Measurements from ENCODE around the gene RALBP1.

The RALBP1 gene

GRCh38 chr18:9531791-9532410, 56.6 kb downstream of the RALBP1 start:
- DNase-seq (ENCODE audit: low spot score in 2 of 2): no peak

DNA sequence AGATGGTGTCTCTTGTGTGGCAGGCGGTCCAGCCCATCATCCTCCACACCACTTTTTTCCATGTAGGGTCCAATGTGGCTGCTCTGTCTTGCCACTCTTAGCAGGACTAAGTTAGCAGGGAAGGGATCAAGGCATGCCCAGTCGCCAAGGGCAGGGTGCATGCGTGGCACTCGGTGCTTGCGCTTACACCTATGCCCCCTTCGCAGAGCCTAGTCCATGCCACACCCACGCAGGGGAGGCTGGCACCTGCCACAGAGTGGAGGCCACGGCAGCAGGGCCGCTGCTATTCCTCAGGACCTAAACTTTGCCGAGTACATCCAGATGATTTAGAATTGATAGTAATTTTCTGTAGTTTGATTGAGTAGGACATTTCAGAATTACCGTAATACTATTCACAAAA, 59.5 kb downstream of the RALBP1 start:
- Histone ChIP-seq H3K4me3 (no peak overlapping the region), H3K27me3 (ENCODE audit: low read depth) (no peaks in the 10 kb centered on the region), H3K36me3 (replicated peaks) (peaks cover 24% of the 10 kb centered on the region), H3K4me1 (no peaks in the 10 kb centered on the region), H3K9me3 (no peaks in the 10 kb centered on the region)
- DNase-seq (ENCODE audit: low spot score in 2 of 2): no peak
- in situ Hi-C loops (cut with MboI; ENCODE audit: low sequenced_read_pairs): no loop called here

More at GRCh38 chr18:9531791-9532410, 56.6 kb downstream of the RALBP1 start:
- Histone ChIP-seq H3K9me3 (no peaks in the 10 kb centered on the region), H3K4me3 (no peak overlapping the region), H3K36me3 (replicated peaks) (peaks cover 32% of the 10 kb centered on the region), H3K27me3 (ENCODE audit: low read depth) (no peaks in the 10 kb centered on the region), H3K4me1 (no peaks in the 10 kb centered on the region)
- in situ Hi-C loops (cut with MboI; ENCODE audit: low sequenced_read_pairs): no loop called here

DNA sequence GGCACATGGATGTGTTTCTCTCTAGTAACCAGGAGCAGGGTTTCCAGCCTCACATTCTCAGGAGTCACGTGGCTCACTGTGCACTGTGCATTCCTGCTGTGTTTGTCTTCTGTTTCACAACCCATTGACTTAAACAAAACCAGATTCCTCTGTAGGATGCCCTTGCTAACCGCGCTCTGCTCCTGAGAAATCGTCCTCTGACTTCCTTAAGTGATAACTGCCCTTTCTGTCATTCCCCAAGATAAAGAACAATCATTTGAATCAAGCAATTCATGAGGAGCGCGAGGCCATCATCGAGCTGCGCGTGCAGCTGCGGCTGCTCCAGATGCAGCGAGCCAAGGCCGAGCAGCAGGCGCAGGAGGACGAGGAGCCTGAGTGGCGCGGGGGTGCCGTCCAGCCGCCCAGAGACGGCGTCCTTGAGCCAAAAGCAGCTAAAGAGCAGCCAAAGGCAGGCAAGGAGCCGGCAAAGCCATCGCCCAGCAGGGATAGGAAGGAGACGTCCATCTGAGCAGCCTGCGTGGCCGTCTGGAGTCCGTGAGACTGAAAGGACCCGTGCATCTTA, 60.2 kb downstream of the RALBP1 start:
- Histone ChIP-seq H3K4me1 (no peaks in the 10 kb centered on the region), H3K27me3 (ENCODE audit: low read depth) (no peaks in the 10 kb centered on the region), H3K36me3 (replicated peaks) (peaks cover 21% of the 10 kb centered on the region), H3K9me3 (no peaks in the 10 kb centered on the region), H3K4me3 (no peak overlapping the region)
- in situ Hi-C loops (cut with MboI; ENCODE audit: low sequenced_read_pairs): no loop called here
- no peak for DNase-seq (ENCODE audit: low spot score in 2 of 2)

- in situ Hi-C loops (cut with MboI; ENCODE audit: low sequenced_read_pairs): no loop called here
These were observed 61.2 kb downstream of the RALBP1 start for GRCh38 chr18:9536354-9537152.

DNA sequence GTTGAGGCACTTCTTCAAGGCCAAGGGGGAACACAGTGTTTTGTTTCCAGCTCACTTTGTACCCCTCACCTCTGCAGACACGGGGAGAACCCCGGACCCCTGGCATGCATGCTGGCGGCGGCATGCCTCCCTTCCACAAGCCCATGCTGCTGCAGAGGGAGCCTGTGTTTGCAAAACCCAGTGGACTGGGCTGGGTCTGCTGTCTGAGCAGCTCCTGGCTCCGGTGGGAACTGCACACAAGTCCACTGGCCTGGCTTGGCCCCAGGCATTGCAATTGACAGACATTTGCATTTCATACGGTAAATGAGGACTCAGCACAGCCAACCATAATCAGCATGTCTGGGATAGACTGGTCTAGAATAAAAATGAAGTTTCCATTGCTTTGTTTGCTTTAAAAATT, 62.4 kb downstream of the RALBP1 start:
- H3K36me3 ChIP-seq (replicated peaks): peaks cover 21% of the 10 kb centered on the region
- H3K27me3 ChIP-seq (ENCODE audit: low read depth): no peaks in the 10 kb centered on the region
- in situ Hi-C loops (cut with MboI; ENCODE audit: low sequenced_read_pairs): no loop called here
- H3K4me1 ChIP-seq: no peaks in the 10 kb centered on the region
- no peaks in the 10 kb centered on the region for H3K9me3 ChIP-seq
- DNase-seq (ENCODE audit: low spot score in 2 of 2): no peak
- H3K4me3 ChIP-seq: no peak overlapping the region

More at GRCh38 chr18:9536354-9537152, 61.2 kb downstream of the RALBP1 start:
- H3K36me3 ChIP-seq (replicated peaks): peaks cover 21% of the 10 kb centered on the region
- H3K4me3 ChIP-seq: no peak overlapping the region
- no peak for DNase-seq (ENCODE audit: low spot score in 2 of 2)
- no peaks in the 10 kb centered on the region for H3K27me3 ChIP-seq (ENCODE audit: low read depth)
- H3K9me3 ChIP-seq: no peaks in the 10 kb centered on the region
- H3K4me1 ChIP-seq: no peaks in the 10 kb centered on the region

DNA sequence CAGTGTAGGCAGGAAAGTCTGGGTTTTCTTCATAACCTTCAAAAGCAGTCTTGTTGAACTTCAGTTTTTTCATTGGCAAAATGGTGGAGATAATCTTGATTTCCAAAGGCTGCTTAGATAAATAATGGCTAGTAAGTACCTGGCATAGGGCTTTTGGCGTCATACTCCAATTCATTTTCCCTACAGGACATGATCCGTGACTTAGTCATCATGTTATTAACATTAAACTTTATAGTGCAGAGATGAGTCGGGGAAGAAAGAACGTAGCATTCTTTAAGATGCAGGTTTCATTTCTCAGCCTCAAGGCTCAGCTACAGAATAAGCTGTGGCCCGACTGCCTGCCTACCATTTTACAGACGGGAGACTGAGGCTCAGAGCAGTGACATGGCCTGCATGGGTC, 64.0 kb downstream of the RALBP1 start:
- Histone ChIP-seq H3K27me3 (ENCODE audit: low read depth) (no peaks in the 10 kb centered on the region), H3K4me3 (no peak overlapping the region), H3K4me1 (no peaks in the 10 kb centered on the region), H3K36me3 (replicated peaks) (peaks cover 16% of the 10 kb centered on the region), H3K9me3 (no peaks in the 10 kb centered on the region)
- in situ Hi-C loops (cut with MboI; ENCODE audit: low sequenced_read_pairs): no loop called here
- no peak for DNase-seq (ENCODE audit: low spot score in 2 of 2)

DNA sequence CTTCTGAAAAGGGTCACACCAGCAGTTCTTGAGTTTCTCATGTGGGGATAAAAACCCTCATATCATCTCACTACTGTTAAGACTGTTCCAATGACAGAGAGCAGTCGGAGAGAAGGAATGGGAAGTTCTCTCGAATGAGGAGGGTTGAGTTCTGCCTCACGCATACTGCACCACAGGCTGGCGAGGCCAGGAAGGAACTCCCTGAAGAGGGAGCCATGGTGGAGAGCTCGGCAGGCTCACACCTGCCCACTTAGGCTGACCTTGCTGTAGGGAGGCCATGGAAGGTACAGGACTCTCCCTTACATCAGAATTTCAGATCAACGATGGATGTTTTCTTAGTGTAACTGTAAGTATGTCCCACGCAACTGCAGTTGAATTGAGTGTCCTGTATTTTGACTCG, 64.6 kb downstream of the RALBP1 start:
- Histone ChIP-seq H3K36me3 (replicated peaks) (peaks cover 11% of the 10 kb centered on the region; the same call in 1 of the 2 replicates), H3K4me3 (no peak overlapping the region), H3K27me3 (ENCODE audit: low read depth) (no peaks in the 10 kb centered on the region), H3K4me1 (no peaks in the 10 kb centered on the region), H3K9me3 (no peaks in the 10 kb centered on the region)
- DNase-seq (ENCODE audit: low spot score in 2 of 2): no peak
- in situ Hi-C loops (cut with MboI; ENCODE audit: low sequenced_read_pairs): no loop called here

DNA sequence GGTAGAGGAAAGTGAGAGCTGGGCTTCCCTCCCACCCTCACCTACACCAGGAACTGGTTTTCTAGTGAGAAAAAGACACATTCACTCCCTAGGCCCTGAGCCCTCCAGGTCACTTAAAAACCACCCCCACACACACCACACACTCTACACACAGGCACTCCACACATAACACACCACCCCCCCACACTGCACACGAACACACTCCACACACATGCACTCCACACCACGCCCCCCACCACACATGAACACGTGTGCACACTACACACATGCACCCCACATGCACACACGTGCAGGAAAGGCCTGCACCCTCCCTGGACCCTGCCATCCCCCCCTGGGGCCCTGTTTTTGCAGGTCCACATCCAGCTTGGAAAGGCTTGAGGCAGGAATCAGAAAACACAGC, 67.6 kb downstream of the RALBP1 start:
- DNase-seq (ENCODE audit: low spot score in 2 of 2): no peak
- no peak overlapping the region for H3K4me3 ChIP-seq
- H3K36me3 ChIP-seq (replicated peaks): peaks cover 19% of the 10 kb centered on the region
- no peaks in the 10 kb centered on the region for H3K9me3 ChIP-seq
- H3K4me1 ChIP-seq: no peaks in the 10 kb centered on the region
- H3K27me3 ChIP-seq (ENCODE audit: low read depth): no peaks in the 10 kb centered on the region
- in situ Hi-C loops (cut with MboI; ENCODE audit: low sequenced_read_pairs): no loop called here

- H3K4me3 ChIP-seq: no peak overlapping the region
- no peaks in the 10 kb centered on the region for H3K4me1 ChIP-seq
- peaks cover 38% of the 10 kb centered on the region for H3K36me3 ChIP-seq (replicated peaks)
- no peaks in the 10 kb centered on the region for H3K9me3 ChIP-seq
- no peaks in the 10 kb centered on the region for H3K27me3 ChIP-seq (ENCODE audit: low read depth)
- in situ Hi-C loops (cut with MboI; ENCODE audit: low sequenced_read_pairs): no loop called here
- DNase-seq (ENCODE audit: low spot score in 2 of 2): no peak
These were observed 69.7 kb downstream of the RALBP1 start for GRCh38 chr18:9545029-9545428.

DNA sequence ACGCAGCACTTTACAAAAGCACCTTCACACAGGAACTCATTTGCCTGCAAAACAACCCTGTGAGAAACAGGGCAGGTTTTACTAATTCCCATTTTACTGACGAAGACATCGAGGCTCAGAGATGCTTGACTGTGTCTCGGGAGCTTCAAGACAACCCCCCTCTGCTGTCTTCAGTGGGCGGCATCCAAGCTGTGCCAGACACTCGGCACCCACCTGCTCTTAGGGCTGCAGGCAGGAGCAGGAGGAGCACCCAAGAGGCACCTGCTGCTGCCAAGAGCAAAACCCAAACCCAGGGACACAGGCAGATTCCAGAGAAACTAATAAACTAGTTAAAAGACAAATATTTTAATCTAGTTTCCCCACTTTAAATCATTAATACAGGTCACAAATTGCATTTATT, 71.2 kb downstream of the RALBP1 start:
- in situ Hi-C loops (cut with MboI; ENCODE audit: low sequenced_read_pairs): no loop called here
- Histone ChIP-seq H3K4me3 (no peak overlapping the region), H3K36me3 (replicated peaks) (peaks cover 48% of the 10 kb centered on the region)

DNA sequence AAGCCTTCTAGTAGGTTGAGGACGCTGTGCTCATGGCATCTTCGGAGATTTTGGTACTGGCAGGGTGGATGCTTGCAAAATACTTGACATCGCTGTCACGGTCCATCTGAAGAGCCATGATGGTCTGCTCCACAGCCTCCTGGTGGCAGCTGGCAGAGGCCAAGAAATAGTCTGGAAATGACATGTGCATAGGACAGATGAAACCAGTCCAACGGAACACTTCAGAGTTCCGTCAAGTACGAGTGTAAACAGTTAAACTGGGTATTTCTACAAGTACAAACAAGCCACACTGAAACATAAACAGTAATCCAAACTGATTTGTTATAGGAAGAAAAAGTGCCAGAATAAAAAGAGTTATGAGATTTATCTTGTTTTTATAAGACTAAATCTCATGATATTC, 72.5 kb downstream of the RALBP1 start:
- no peak for DNase-seq (ENCODE audit: low spot score in 2 of 2)
- in situ Hi-C loops (cut with MboI; ENCODE audit: low sequenced_read_pairs): no loop called here
- H3K4me3 ChIP-seq: no peak overlapping the region
- H3K27me3 ChIP-seq (ENCODE audit: low read depth): no peaks in the 10 kb centered on the region
- H3K9me3 ChIP-seq: no peaks in the 10 kb centered on the region
- no peaks in the 10 kb centered on the region for H3K4me1 ChIP-seq
- H3K36me3 ChIP-seq (replicated peaks): peaks cover 57% of the 10 kb centered on the region

More for the DNA sequence above, 71.2 kb downstream of the RALBP1 start:
- Histone ChIP-seq H3K27me3 (ENCODE audit: low read depth) (no peaks in the 10 kb centered on the region), H3K9me3 (no peaks in the 10 kb centered on the region), H3K4me1 (no peaks in the 10 kb centered on the region)
- no peak for DNase-seq (ENCODE audit: low spot score in 2 of 2)

DNA sequence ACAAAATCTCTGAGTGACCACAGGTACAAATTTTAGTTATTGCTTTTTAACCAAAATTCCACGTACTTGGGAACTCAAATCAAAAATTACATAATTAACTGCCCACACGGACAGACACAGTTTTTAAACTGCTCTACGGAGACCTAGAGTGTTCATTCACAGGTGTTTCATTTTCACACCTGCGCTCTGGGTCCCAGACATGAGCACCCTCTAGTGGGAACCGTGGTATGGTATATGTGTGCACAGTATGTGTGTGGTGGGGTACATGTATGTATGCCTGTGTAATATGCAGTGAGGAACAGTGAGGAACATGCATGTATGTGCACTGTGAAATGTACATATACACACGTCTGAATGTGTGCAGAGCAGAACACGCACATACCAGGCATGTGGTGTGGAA, 74.1 kb downstream of the RALBP1 start:
- H3K36me3 ChIP-seq (replicated peaks): peaks cover 71% of the 10 kb centered on the region

DNA sequence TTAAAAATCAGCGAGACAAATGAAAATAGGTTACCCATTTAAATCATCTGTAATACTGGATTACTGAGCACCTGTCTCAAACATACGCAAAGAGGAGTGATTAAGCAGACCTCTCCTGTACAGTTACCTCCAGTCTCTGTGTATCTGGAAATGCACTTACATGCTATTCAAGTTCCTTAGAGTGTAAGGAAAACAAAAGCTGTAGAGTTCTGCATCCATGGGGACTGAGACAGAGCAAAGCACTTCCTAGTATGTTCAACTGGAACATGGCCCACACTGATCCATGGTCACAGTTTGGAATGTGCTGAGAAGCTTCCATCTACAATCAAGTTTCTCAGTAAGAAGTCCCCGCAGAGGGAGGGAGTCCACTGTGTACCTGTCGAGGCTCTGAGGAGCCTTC, 75.1 kb downstream of the RALBP1 start:
- Histone ChIP-seq H3K27me3 (ENCODE audit: low read depth) (no peaks in the 10 kb centered on the region), H3K4me3 (no peak overlapping the region), H3K36me3 (replicated peaks) (peaks cover 80% of the 10 kb centered on the region), H3K4me1 (no peaks in the 10 kb centered on the region), H3K9me3 (no peaks in the 10 kb centered on the region)
- in situ Hi-C loops (cut with MboI; ENCODE audit: low sequenced_read_pairs): no loop called here
- no peak for DNase-seq (ENCODE audit: low spot score in 2 of 2)

More for the DNA sequence above, 74.1 kb downstream of the RALBP1 start:
- H3K27me3 ChIP-seq (ENCODE audit: low read depth): no peaks in the 10 kb centered on the region
- DNase-seq (ENCODE audit: low spot score in 2 of 2): no peak
- H3K4me3 ChIP-seq: no peak overlapping the region
- H3K9me3 ChIP-seq: no peaks in the 10 kb centered on the region
- in situ Hi-C loops (cut with MboI; ENCODE audit: low sequenced_read_pairs): no loop called here
- no peaks in the 10 kb centered on the region for H3K4me1 ChIP-seq

DNA sequence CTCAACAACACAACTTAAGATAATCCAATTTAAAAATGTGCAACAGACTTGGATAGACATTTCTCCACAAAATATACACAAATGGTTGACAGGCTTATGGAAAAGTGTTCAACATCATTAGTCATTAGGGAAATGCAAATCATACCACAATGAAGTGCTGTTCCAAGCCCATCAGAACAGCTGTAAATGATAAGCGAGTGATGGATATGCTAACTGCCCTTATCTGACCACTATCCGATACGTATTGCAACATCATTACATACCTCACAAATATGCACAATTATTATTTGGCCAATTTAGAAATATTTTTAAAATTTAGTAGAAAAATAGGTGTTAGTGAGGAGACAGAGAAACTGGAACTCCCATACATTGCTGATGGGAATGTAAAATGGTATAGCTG, 76.9 kb downstream of the RALBP1 start:
- in situ Hi-C loops (cut with MboI; ENCODE audit: low sequenced_read_pairs): no loop called here
- Histone ChIP-seq H3K36me3 (replicated peaks) (peaks cover 84% of the 10 kb centered on the region), H3K9me3 (no peaks in the 10 kb centered on the region), H3K4me3 (no peak overlapping the region), H3K4me1 (no peaks in the 10 kb centered on the region), H3K27me3 (ENCODE audit: low read depth) (no peaks in the 10 kb centered on the region)
- no peak for DNase-seq (ENCODE audit: low spot score in 2 of 2)
